H1 (cell line): ENCODE data around the gene RASAL2. TPM values are rescaled to one million over a fixed set of nuclear protein-coding genes. Genes with fewer than 3 reads are reported as not detected.

Source experiments
- CTCF ChIA-PET: fragments of 300-600 bp; sonication (Branson Sonifier 250); formaldehyde crosslinking; loops from one replicate; lab custom pipeline; 2021; ENCODE audit not compliant: partially characterized antibody; lab: Charles Lee
- POLR2A ChIA-PET: fragments of 300-600 bp; sonication (Branson Sonifier 250); formaldehyde crosslinking; loops from one replicate; lab custom pipeline; 2021; ENCODE audit warnings: inconsistent platforms; ENCODE audit not compliant: partially characterized antibody; lab: Charles Lee
- DNase-seq, 2 experiments: peaks; one replicate each; pipeline versions ENCODE4 v3.0.0 to v3.0.0-alpha.2; 2010 to 2022; ENCODE audit warnings: low spot score in 2 of 2, low read depth in 1 of 2, mixed read lengths in 1 of 2
- FAIRE-seq: peaks from 2 replicates; lab custom pipeline; 2011; peaks lifted over from hg19 to GRCh38; lab: Jason Lieb, UNC
- H2AFZ ChIP-seq: 2 replicates; pipeline ENCODE4 v1.8.1; 2012; ENCODE audit warnings: low read length, inconsistent platforms
- H2AK5ac ChIP-seq: 2 replicates; pipeline ENCODE4 v1.6.1; 2013; ENCODE audit warnings: low read depth, low read length
- H2BK120ac ChIP-seq: replicated peaks from 2 replicates; pipeline ENCODE3; 2013; ENCODE audit warnings: low read depth, low read length, inconsistent platforms
- H2BK12ac ChIP-seq: 2 replicates; pipeline ENCODE4 v1.6.1; 2013; ENCODE audit warnings: low read depth, low read length
- H2BK15ac ChIP-seq: 2 replicates; pipeline ENCODE4 v1.6.1; 2013; ENCODE audit warnings: low read length
- H2BK20ac ChIP-seq: 2 replicates; pipeline ENCODE4 v1.6.1; 2013; ENCODE audit warnings: low read length
- H2BK5ac ChIP-seq: 2 replicates; pipeline ENCODE4 v1.6.1; 2013; ENCODE audit warnings: low read depth, low read length
- H3K14ac ChIP-seq: 2 replicates; pipeline ENCODE4 v1.6.1; 2013; ENCODE audit warnings: inconsistent platforms; ENCODE audit not compliant: insufficient read length
- H3K18ac ChIP-seq: 2 replicates; pipeline ENCODE4 v1.6.1; 2013; ENCODE audit warnings: low read length; ENCODE audit errors: extremely low read depth
- H3K23ac ChIP-seq: 2 replicates; pipeline ENCODE4 v1.6.1; 2013; ENCODE audit warnings: inconsistent platforms; ENCODE audit not compliant: insufficient read length
- H3K23me2 ChIP-seq: 2 replicates; pipeline ENCODE4 v1.6.1; 2013; ENCODE audit warnings: low read depth, low read length
- H3K27ac ChIP-seq: 2 replicates; pipeline ENCODE4 v1.6.1; 2011; ENCODE audit warnings: low read depth, low read length, inconsistent platforms
- H3K27me3 ChIP-seq, 4 experiments: replicated peaks in 1 of 4; 1 replicate in 1 of 4; 2 replicates in 3 of 4; pipeline versions ENCODE4 v1.6.1 to v1.8.1; 2011 to 2013; ENCODE audit warnings: low read length in 3 of 4, mild to moderate bottlenecking in 3 of 4, inconsistent platforms in 2 of 4, mixed read lengths in 2 of 4, moderate library complexity in 1 of 4; ENCODE audit not compliant: control insufficient read depth in 3 of 4, insufficient read depth in 3 of 4; ENCODE audit errors: extremely low read depth in 1 of 4
- H3K36me3 ChIP-seq, 4 experiments: 2 replicates each; pipeline versions ENCODE4 v1.6.1 to v1.8.1; 2011 to 2013; ENCODE audit warnings: mild to moderate bottlenecking in 4 of 4, low read length in 3 of 4, moderate library complexity in 2 of 4, control low read depth in 1 of 4, inconsistent platforms in 1 of 4; ENCODE audit not compliant: insufficient read depth in 4 of 4, control insufficient read depth in 2 of 4
- H3K4ac ChIP-seq: replicated peaks from 2 replicates; pipeline ENCODE3; 2013; ENCODE audit warnings: low read length, low read depth, mixed read lengths, inconsistent platforms; ENCODE audit not compliant: insufficient read length
- H3K4me1 ChIP-seq, 4 experiments: replicated peaks in 1 of 4; 1 replicate in 1 of 4; 2 replicates in 3 of 4; pipeline versions ENCODE4 v1.6.1 to v1.8.1; 2011 to 2013; ENCODE audit warnings: low read length in 3 of 4, inconsistent platforms in 2 of 4, mixed read lengths in 1 of 4; ENCODE audit not compliant: insufficient read depth in 4 of 4, control insufficient read depth in 3 of 4
- H3K4me2 ChIP-seq, 2 experiments: 2 replicates each; pipeline versions ENCODE4 v1.6.1 to v1.8.1; 2011 to 2013; ENCODE audit warnings: low read depth in 2 of 2, low read length in 2 of 2, control low read depth in 1 of 2, inconsistent platforms in 1 of 2, mild to moderate bottlenecking in 1 of 2; ENCODE audit not compliant: insufficient read depth in 1 of 2
- H3K4me3 ChIP-seq, 4 experiments: fragments of 200-600, 300-600 bp in 1 of 4; sonication (generic), shearing (Covaris generic), sonication (Bioruptor Twin) in 1 of 4; 2 replicates each; pipeline versions ENCODE4 v1.5.1 to v1.8.1; 2011 to 2016; ENCODE audit warnings: low read length in 4 of 4, low read depth in 3 of 4, control low read depth in 2 of 4, inconsistent platforms in 2 of 4, mild to moderate bottlenecking in 2 of 4, mixed read lengths in 1 of 4, moderate library complexity in 1 of 4; ENCODE audit not compliant: insufficient read depth in 2 of 4; ENCODE audit errors: extremely low read depth in 1 of 4
- H3K56ac ChIP-seq: replicated peaks from 2 replicates; pipeline ENCODE3; 2013; ENCODE audit warnings: low read depth, mild to moderate bottlenecking, mixed read lengths, low read length, inconsistent platforms; ENCODE audit not compliant: insufficient read length
- H3K79me1 ChIP-seq: 2 replicates; pipeline ENCODE4 v1.6.1; 2013; ENCODE audit warnings: low read depth, low read length, control low read depth
- H3K79me2 ChIP-seq, 2 experiments: 2 replicates each; pipeline versions ENCODE4 v1.6.1 to v1.8.1; 2012 to 2013; ENCODE audit warnings: low read length in 2 of 2, mild to moderate bottlenecking in 2 of 2, inconsistent platforms in 1 of 2; ENCODE audit not compliant: insufficient read depth in 2 of 2, control insufficient read depth in 1 of 2
- H3K9ac ChIP-seq, 4 experiments: replicated peaks in 1 of 4; 1 replicate in 1 of 4; 2 replicates in 3 of 4; pipeline versions ENCODE4 v1.6.1 to v1.8.1; 2011 to 2013; ENCODE audit warnings: low read depth in 3 of 4, low read length in 3 of 4, control low read depth in 2 of 4, mild to moderate bottlenecking in 2 of 4, moderate library complexity in 2 of 4, inconsistent platforms in 1 of 4; ENCODE audit errors: extremely low read depth in 1 of 4
- H3K9me3 ChIP-seq, 2 experiments: 2 replicates each; pipeline versions ENCODE4 v1.6.1 to v1.8.1; 2012 to 2013; ENCODE audit warnings: mild to moderate bottlenecking in 2 of 2, moderate library complexity in 2 of 2, control low read depth in 1 of 2, inconsistent platforms in 1 of 2, low read depth in 1 of 2, low read length in 1 of 2, mixed read lengths in 1 of 2; ENCODE audit not compliant: insufficient read depth in 2 of 2
- H4K20me1 ChIP-seq, 2 experiments: replicated peaks in 1 of 2; 2 replicates each; pipeline versions ENCODE3 to v1.8.1; 2011 to 2013; ENCODE audit warnings: inconsistent platforms in 2 of 2, low read length in 2 of 2, mild to moderate bottlenecking in 1 of 2; ENCODE audit not compliant: insufficient read depth in 2 of 2, control insufficient read depth in 1 of 2
- H4K5ac ChIP-seq: 2 replicates; pipeline ENCODE4 v1.6.1; 2013; ENCODE audit warnings: low read length, low read depth, mixed read lengths, inconsistent platforms; ENCODE audit not compliant: insufficient read length
- H4K8ac ChIP-seq: 2 replicates; pipeline ENCODE4 v1.8.0; 2013; ENCODE audit warnings: mild to moderate bottlenecking, moderate library complexity, low read length, inconsistent platforms; ENCODE audit not compliant: insufficient read depth; ENCODE audit errors: extremely low read depth
- H4K91ac ChIP-seq: replicated peaks from 2 replicates; pipeline ENCODE3; 2013; ENCODE audit warnings: low read length, mixed read lengths, inconsistent platforms; ENCODE audit not compliant: insufficient read length
- ASH2L ChIP-seq: fragments of 200-600, 300-600 bp; sonication (generic); IDR thresholded peaks from one replicate; pipeline ENCODE4 v1.7.1; 2017; ENCODE audit warnings: low read length
- BRCA1 ChIP-seq: IDR thresholded peaks from 2 replicates; pipeline ENCODE4 v1.6.1; 2012; ENCODE audit warnings: low read depth, low read length, improper control_type of control experiment
- EGR1 ChIP-seq: IDR thresholded peaks from 2 replicates; pipeline ENCODE4 v1.6.1; 2011; ENCODE audit warnings: low read depth, low read length, borderline replicate concordance
- EZH2 ChIP-seq: fragments of 200-600 bp; sonication (generic); IDR thresholded peaks from 2 replicates; pipeline ENCODE4 v1.7.1; 2012; ENCODE audit warnings: low read depth, mild to moderate bottlenecking, moderate library complexity, low read length, inconsistent platforms; ENCODE audit not compliant: severe bottlenecking
- MAFK ChIP-seq: IDR thresholded peaks from 2 replicates; pipeline ENCODE4 v1.6.1; 2012; ENCODE audit warnings: low read depth, mild to moderate bottlenecking, improper control_type of control experiment, low read length
- POU5F1 ChIP-seq: IDR thresholded peaks from 2 replicates; pipeline ENCODE4 v1.6.1; 2011; ENCODE audit warnings: low read depth, mild to moderate bottlenecking, low read length, moderate library complexity
- RAD21 ChIP-seq, 2 experiments: IDR thresholded peaks in 1 of 2; conservative IDR thresholded peaks in 1 of 2; 2 replicates each; pipeline ENCODE4 v1.6.1; 2011; ENCODE audit warnings: low read depth in 2 of 2, low read length in 2 of 2, improper control_type of control experiment in 1 of 2, inconsistent platforms in 1 of 2, mild to moderate bottlenecking in 1 of 2, moderate library complexity in 1 of 2
- SAP30 ChIP-seq: fragments of 300-600 bp; sonication (generic); IDR thresholded peaks from 2 replicates; pipeline ENCODE4 v1.7.1; 2012; ENCODE audit warnings: low read length, moderate library complexity, mild to moderate bottlenecking, inconsistent platforms; ENCODE audit not compliant: insufficient read depth, insufficient replicate concordance
- SP2 ChIP-seq: IDR thresholded peaks from 2 replicates; pipeline ENCODE4 v1.6.1; 2012; ENCODE audit warnings: mild to moderate bottlenecking, low read length, inconsistent platforms
- TAF7 ChIP-seq: optimal IDR thresholded peaks from 2 replicates; pipeline ENCODE3; 2011; ENCODE audit warnings: low read depth, mild to moderate bottlenecking, inconsistent platforms, low read length, moderate library complexity, borderline replicate concordance
- TCF12 ChIP-seq: IDR thresholded peaks from 2 replicates; pipeline ENCODE4 v1.6.1; 2011; ENCODE audit warnings: low read depth, mild to moderate bottlenecking, low read length
- WGBS, 2 experiments: shearing (Covaris generic) in 1 of 2; methylation state at CpG; one replicate each; pipeline versions ENCODE4 v1.1.6 to v1.1.7; 2013 to 2015; ENCODE audit warnings: low lambda C conversion rate in 2 of 2, mixed read lengths in 2 of 2, inconsistent platforms in 1 of 2, low coverage in 1 of 2, missing lambda C conversion rate in 1 of 2; ENCODE audit not compliant: insufficient replicate concordance in 2 of 2, insufficient coverage in 1 of 2, insufficient read length in 1 of 2; ENCODE audit errors: extremely low coverage in 1 of 2, missing lambda C conversion rate in 1 of 2; 5-methylcytosine and 5-hydroxymethylcytosine counted together
- polyA plus RNA-seq, 7 experiments: library from polyadenylated mRNA; depleted of rRNA in 3 of 7; stranded (reverse) in 5 of 7; unstranded in 2 of 7; fragments of >200 nt in 5 of 7; fragments of 200-250 nt in 2 of 7; gene quantifications; 1 replicate in 5 of 7; 2 replicates in 1 of 7; 4 replicates in 1 of 7; pipeline versions ENCODE4 v1.2.1 to v1.2.3, GENCODE V29; 2011 to 2013; ENCODE audit warnings: missing spikeins in 2 of 7, mixed read lengths in 2 of 7
- total RNA-seq: library from RNA; stranded (reverse); fragmentation: NEBNext Ultra II Directional; extraction: Animal tissue kit (Norgen Biotek cat#: 25700); gene quantifications from 2 replicates; pipeline ENCODE4 v1.2.1, GENCODE V29; 2021

The RASAL2 gene
- total and polyA plus RNA-seq, 2 of the 8 experiments (the other 6 are each of a cell fraction or from before 2014, with no cell fraction given), result 15.9 to 32.5 TPM

DNA sequence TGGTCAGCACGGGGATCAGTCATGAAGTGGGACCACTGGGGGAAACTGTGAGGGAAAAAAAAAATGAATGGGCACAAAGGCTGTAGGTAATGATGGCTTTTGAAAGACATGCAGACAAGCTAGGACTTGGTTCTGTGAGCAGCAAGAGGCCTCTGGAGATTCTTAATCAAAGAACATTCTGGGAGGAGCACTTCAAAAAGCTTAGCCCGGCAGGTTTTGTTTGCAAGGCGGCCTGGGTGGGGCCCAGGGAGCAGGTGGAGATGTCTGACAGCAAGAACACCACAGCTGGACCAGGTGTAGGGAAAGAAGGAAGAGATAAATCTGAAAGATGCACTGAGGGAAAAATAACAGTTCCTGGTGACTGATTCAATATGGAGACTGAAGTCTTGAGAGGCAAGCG lies 425.0 kb downstream of the RASAL2 start:
- no peak overlapping the region for H4K91ac ChIP-seq
- POLR2A ChIA-PET, result no interaction called here
- H3K79me2 ChIP-seq, result no peaks in the 10 kb centered on the region
- no peak overlapping the region for H3K4ac ChIP-seq
- H3K56ac ChIP-seq, result no peak overlapping the region
- no peaks in the 10 kb centered on the region for H3K27me3 ChIP-seq
- CTCF ChIA-PET, result interaction anchor here (0.6 to 16.8 kb wide), 6 partner anchors 13 to 572 kb away, joined by 3 to 238 read pairs (median 4); no protein-coding TSS in a partner anchor
- H3K4me1 ChIP-seq, result no peaks in the 10 kb centered on the region
- no peak overlapping the region for H3K18ac ChIP-seq
- no peak overlapping the region for H2BK20ac ChIP-seq
- H2BK12ac ChIP-seq, result no peak overlapping the region
- H2AK5ac ChIP-seq, result no peak overlapping the region
- no peak overlapping the region for H2BK15ac ChIP-seq
- WGBS, 2 experiments, result 89% methylated on average over 4 of the region's 4 CpGs; no CpG with 5 or more reads in 1 of the 2 experiments
- no peak overlapping the region for H2BK5ac ChIP-seq
- H4K20me1 ChIP-seq, result no peaks in the 10 kb centered on the region
- H3K9me3 ChIP-seq, result no peaks in the 10 kb centered on the region
- no peak overlapping the region for H3K4me2 ChIP-seq
- H3K9ac ChIP-seq, result no peak overlapping the region
- no peak for DNase-seq
- no peak overlapping the region for H3K4me3 ChIP-seq
- no peaks in the 10 kb centered on the region for H3K23me2 ChIP-seq
- H3K23ac ChIP-seq, result no peak overlapping the region
- H2BK120ac ChIP-seq, result peak overlapping the region; percentile 31
- H3K36me3 ChIP-seq, result no peaks in the 10 kb centered on the region
- H4K8ac ChIP-seq, result no peak overlapping the region
- H3K79me1 ChIP-seq, result no peaks in the 10 kb centered on the region
- H3K14ac ChIP-seq, result no peak overlapping the region
- H2AFZ ChIP-seq, result no peak overlapping the region
- no peak overlapping the region for H3K27ac ChIP-seq
- no peak overlapping the region for H4K5ac ChIP-seq
- FAIRE-seq, result no peak
- TF ChIP-seq POU5F1, result no peak
- TF ChIP-seq SAP30, result no peak
- no peak for TF ChIP-seq RAD21 (IDR thresholded peaks at IDR 0.05 in 1 of 2, conservative IDR thresholded peaks at IDR 0.05 in 1 of 2; ENCODE audit: low read depth in 2 of 2, low read length in 2 of 2)
- TF ChIP-seq EZH2, result no peak
- TF ChIP-seq TAF7, result no peak
- TF ChIP-seq ASH2L, result no peak
- no peak for TF ChIP-seq TCF12
- no peak for TF ChIP-seq SP2
- TF ChIP-seq EGR1, result no peak
- TF ChIP-seq BRCA1, result no peak
- TF ChIP-seq MAFK, result no peak
